Panc1 (cell line): Measurements from ENCODE around the gene PRUNE1. TPM values are rescaled to one million over a fixed set of nuclear protein-coding genes. Genes with fewer than 3 reads are reported as not detected.

ENCODE experiments used
- ATAC-seq: fragments of 200-7000 bp; cut with Tn5 transposase; 2 replicates; pipeline ENCODE4 v1.9.1; 2020; ENCODE audit warnings: mild to moderate bottlenecking, moderate library complexity
- BruUV-seq: library from RNA; stranded (reverse); fragments of 400-500 nt; replicated peaks from 2 replicates; lab custom pipeline; 2021; lab: Mats Ljungman, UMichigan
- CTCF ChIA-PET: fragments of 300-600 bp; sonication (Branson Sonifier 250); formaldehyde crosslinking; loops from one replicate; lab custom pipeline; 2022; ENCODE audit warnings: antibody characterized with exemption; lab: Charles Lee
- POLR2A ChIA-PET: fragments of 300-600 bp; sonication (Branson Sonifier 250); formaldehyde crosslinking; loops from one replicate; lab custom pipeline; 2022; ENCODE audit warnings: antibody characterized with exemption; lab: Charles Lee
- DNase-seq: peaks from one replicate; pipeline ENCODE4 v3.0.0-alpha.2; 2010; ENCODE audit warnings: low read depth, low spot score
- H3K27ac ChIP-seq: 2 replicates; pipeline ENCODE4 v1.5.1; 2011; ENCODE audit warnings: mild to moderate bottlenecking, low read length, inconsistent platforms
- H3K27me3 ChIP-seq: fragments of 200-500 bp; sonication (Bioruptor generic); 2 replicates; pipeline ENCODE4 v1.6.0; 2014; ENCODE audit warnings: low read length, inconsistent platforms; ENCODE audit not compliant: control insufficient read depth, insufficient read depth
- H3K36me3 ChIP-seq: fragments of 200-500 bp; sonication (Bioruptor generic); 2 replicates; pipeline ENCODE4 v1.5.1; 2014; ENCODE audit warnings: inconsistent platforms, mild to moderate bottlenecking, low read length, moderate library complexity; ENCODE audit not compliant: control insufficient read depth, insufficient read depth
- H3K4me1 ChIP-seq: 2 replicates; pipeline ENCODE4 v1.5.1; 2011; ENCODE audit warnings: inconsistent platforms, mild to moderate bottlenecking, low read length, moderate library complexity; ENCODE audit not compliant: control insufficient read depth, insufficient read depth
- H3K4me3 ChIP-seq, 2 experiments: 2 replicates each; pipeline ENCODE4 v1.5.1; 2011 to 2012; ENCODE audit warnings: low read depth in 2 of 2, low read length in 2 of 2, mild to moderate bottlenecking in 2 of 2, inconsistent platforms in 1 of 2, moderate library complexity in 1 of 2
- H3K9me3 ChIP-seq: fragments of 200-500 bp; sonication (Bioruptor generic); 2 replicates; pipeline ENCODE4 v1.5.1; 2014; ENCODE audit warnings: low read depth, mild to moderate bottlenecking, inconsistent platforms, low read length, moderate library complexity; ENCODE audit not compliant: control insufficient read depth, insufficient read depth
- CTCF ChIP-seq: fragments of 450-650 bp; IDR thresholded peaks from 2 replicates; pipeline ENCODE4 v1.5.1; 2017; ENCODE audit warnings: mild to moderate bottlenecking
- POLR2AphosphoS5 ChIP-seq: IDR thresholded peaks from 2 replicates; pipeline ENCODE4 v1.6.1; 2012; ENCODE audit warnings: mild to moderate bottlenecking, low read depth, low read length, moderate library complexity
- REST ChIP-seq, 2 experiments: IDR thresholded peaks; 2 replicates each; pipeline ENCODE4 v1.6.1; 2011 to 2012; ENCODE audit warnings: low read depth in 2 of 2, control low read depth in 1 of 2, low read length in 1 of 2, mild to moderate bottlenecking in 1 of 2, moderate library complexity in 1 of 2; ENCODE audit not compliant: insufficient read depth in 1 of 2
- SIN3A ChIP-seq: IDR thresholded peaks from 2 replicates; pipeline ENCODE4 v1.6.1; 2012; ENCODE audit warnings: low read depth, mild to moderate bottlenecking, low read length, moderate library complexity, borderline replicate concordance; ENCODE audit not compliant: insufficient read depth
- TCF7L2 ChIP-seq: IDR thresholded peaks from 2 replicates; pipeline ENCODE4 v1.6.1; 2011; ENCODE audit warnings: mild to moderate bottlenecking, low read depth, low read length, inconsistent platforms
- in situ Hi-C: cut with HindIII; loops from 2 replicates; pipeline ENCODE4 v1.10.0; 2016; ENCODE audit warnings: low sequenced_read_pairs, low pct_unique_long_range_greater_than_20kb
- intact Hi-C: fragments of 100-400 bp; cut with micrococcal nuclease; formaldehyde crosslinking; loops from one replicate; pipeline ENCODE4 v1.10.0; 2022; ENCODE audit not compliant: unreplicated experiment
- total RNA-seq: library from RNA; stranded (reverse); gene quantifications from one replicate; pipeline ENCODE4 v1.2.1, GENCODE V29; 2021; ENCODE audit not compliant: unreplicated experiment

The PRUNE1 gene
- total RNA-seq, 1 experiment from 2014 or later, result 16.2 TPM

DNA sequence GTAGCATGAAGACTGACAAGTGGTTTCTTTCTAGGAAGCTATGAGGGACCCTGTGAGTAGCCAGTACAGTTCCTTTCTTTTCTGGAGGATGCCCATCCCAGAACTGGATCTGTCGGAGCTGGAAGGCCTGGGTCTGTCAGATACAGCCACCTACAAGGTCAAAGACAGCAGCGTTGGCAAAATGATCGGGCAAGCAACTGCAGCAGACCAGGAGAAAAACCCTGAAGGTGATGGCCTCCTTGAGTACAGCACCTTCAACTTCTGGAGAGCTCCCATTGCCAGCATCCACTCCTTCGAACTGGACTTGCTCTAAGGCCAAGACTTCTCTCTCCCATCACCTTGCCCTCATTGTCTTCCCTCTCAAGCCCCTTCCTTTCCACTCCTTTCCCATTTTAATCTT lies 58.9 kb downstream of the PRUNE1 start:
- Histone ChIP-seq H3K27me3 (no peaks in the 10 kb centered on the region), H3K36me3 (peaks cover 2% of the 10 kb centered on the region; the same call in 1 of the 2 replicates), H3K27ac (no peak overlapping the region), H3K4me1 (peaks cover 13% of the 10 kb centered on the region), H3K9me3 (no peaks in the 10 kb centered on the region), H3K4me3 (no peak overlapping the region)
- TF ChIP-seq TCF7L2 (no peak), POLR2AphosphoS5 (no peak), CTCF (no peak), REST (IDR thresholded peaks at IDR 0.05; ENCODE audit: insufficient read depth in 1 of 2, low read depth in 2 of 2, low read length in 1 of 2) (no peak), SIN3A (no peak)
- no peak for ATAC-seq
- no peak for DNase-seq
- POLR2A ChIA-PET, result interaction anchor here (0.6 kb wide), 1 partner anchor 71 kb away, joined by 6 read pairs; no protein-coding TSS in a partner anchor
- BruUV-seq, result no TSS peak
- CTCF ChIA-PET, result interaction anchor here (0.5 to 0.6 kb wide), 2 partner anchors 45 to 967 kb away, joined by 3 to 5 read pairs; no protein-coding TSS in a partner anchor
- intact Hi-C loops (no loop called here), in situ Hi-C loops (no loop called here)

- H3K4me1 ChIP-seq, result peaks cover 13% of the 10 kb centered on the region
- POLR2A ChIA-PET, result no interaction called here
- intact Hi-C loops, result no loop called here
- TF ChIP-seq POLR2AphosphoS5 (no peak), CTCF (no peak), TCF7L2 (no peak), SIN3A (no peak), REST (IDR thresholded peaks at IDR 0.05; ENCODE audit: insufficient read depth in 1 of 2, low read depth in 2 of 2, low read length in 1 of 2) (no peak)
- H3K4me3 ChIP-seq, result no peak overlapping the region
- no peaks in the 10 kb centered on the region for H3K27me3 ChIP-seq
- DNase-seq (no peak), ATAC-seq (no peak)
- in situ Hi-C loops, result no loop called here
- no TSS peak for BruUV-seq
- H3K27ac ChIP-seq, result peak overlapping the region; percentile 99
- CTCF ChIA-PET, result no interaction called here
- H3K36me3 ChIP-seq, result peaks cover 2% of the 10 kb centered on the region; the same call in 1 of the 2 replicates
- H3K9me3 ChIP-seq, result no peaks in the 10 kb centered on the region
Measured at GRCh38 chr1:151069103-151069486, 60.8 kb downstream of the PRUNE1 start.
